ENCODE data around the gene PRAMEF13.
"Not testable (repeated sequence)": the region's sequence is repeated elsewhere in the genome, so short reads cannot be mapped to it uniquely, and the experiment has no call there.

Gene PRAMEF13, protein sequence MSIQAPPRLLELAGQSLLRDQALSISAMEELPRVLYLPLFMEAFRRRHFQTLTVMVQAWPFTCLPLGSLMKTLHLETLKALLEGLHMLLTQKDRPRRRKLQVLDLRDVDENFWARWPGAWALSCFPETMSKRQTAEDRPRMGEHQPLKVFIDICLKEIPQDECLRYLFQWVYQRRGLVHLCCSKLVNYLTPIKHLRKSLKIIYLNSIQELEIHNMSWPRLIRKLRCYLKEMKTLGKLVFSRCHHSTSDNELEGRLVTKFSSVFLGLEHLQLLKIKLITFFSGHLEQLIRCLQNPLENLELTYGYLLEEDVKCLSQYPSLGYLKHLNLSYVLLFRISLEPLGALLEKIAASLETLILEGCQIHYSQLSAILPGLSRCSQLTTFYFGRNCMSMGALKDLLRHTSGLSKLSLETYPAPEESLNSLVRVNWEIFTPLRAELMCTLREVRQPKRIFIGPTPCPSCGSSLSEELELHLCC

DNA sequence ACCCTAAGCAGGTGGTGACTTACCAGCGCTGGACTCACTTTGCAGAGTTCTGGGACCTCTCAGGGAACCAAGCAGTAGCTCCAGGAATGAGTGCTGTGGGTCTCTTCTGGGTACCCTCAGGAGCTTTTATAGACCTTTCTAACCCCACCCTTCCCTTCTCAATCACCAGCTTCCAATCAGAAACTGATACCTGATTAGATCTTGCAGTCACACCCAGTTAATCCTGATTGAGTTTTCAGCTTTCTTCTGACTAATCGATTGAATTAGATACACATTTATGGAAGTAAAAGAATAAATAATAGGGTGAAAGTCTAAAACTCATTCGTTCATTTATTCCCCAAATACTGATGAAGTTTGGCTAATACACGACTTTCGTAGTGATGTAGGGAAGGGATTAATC lies at the start of gene PRAMEF13:
TSS of gene PRAMEF13 (minus strand) at position 101 of the 400 bp plus-strand sequence. CDS start 1,820 bp downstream, outside the sequence.
- DNase-seq: not testable (repeated sequence)

DNA sequence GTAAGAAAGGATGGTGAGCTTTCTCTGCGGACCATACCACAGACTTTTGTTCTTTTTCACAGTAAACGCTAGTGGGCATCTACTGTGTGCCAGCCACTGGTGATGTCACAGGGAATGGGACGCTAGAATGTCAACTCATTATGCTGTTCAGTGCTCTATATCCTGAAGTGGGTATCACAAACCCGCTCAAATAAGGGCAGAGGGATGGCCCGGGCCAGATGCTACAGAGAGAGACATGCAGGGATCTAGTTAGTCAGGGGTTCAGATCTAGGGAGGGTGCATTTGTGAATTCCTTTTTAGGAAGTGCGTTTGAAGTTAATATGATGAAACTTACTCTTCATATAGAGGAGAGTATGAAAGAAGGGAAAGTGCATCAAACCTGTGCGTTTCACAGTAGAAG lies 45.9 kb upstream of the PRAMEF13 start:
- not testable (repeated sequence) for DNase-seq

DNA sequence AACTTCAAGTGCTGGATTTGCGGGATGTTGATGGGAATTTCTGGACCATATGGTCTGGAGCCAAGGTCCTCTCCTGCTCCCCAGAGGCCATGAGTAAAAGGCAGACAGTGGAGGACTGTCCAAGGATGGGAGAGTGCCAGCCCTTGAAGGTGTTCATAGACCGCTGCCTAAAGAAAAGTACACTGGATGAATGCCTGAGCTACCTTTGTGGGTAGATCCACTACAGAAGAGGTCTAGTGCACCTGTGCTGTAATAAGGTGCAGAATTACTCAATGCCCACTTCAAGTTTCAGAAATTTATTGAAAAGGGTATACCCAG lies 45.3 kb upstream of the PRAMEF13 start:
- DNase-seq: not testable (repeated sequence)

DNA sequence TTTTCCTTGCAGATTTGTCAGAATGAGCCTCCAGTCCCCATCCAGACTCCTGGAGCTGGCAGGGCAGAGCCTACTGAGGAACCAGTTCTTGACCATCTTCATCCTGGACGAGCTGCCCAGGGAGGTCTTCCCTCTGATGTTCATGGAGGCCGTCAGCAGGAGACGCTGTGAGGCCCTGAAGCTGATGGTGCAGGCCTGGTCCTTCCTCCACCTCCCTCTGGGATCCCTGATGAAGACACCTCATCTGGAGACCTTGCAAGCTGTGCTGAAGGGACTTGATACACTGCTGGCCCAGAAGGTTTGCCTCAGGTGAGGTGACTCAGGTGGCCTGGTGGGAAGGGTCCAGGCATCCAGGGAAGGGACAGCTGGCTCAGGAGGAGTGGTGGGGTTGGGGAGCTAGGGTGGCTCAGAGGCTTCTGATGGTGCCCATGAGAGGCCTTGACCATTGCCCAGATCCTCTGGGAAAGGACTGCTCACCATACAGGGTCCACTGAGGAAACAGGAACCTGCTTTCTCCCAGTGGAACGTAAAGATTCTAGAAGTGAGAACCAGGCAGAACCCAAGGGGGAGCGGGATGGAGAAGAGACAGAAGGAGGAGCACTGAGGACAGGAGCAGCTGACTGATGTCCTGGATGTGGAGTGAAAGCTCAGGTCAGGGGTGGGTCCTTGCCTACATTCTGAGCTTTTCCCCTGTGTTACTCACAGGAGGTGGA lies 44.8 kb upstream of the PRAMEF13 start:
- DNase-seq: not testable (repeated sequence)

DNA sequence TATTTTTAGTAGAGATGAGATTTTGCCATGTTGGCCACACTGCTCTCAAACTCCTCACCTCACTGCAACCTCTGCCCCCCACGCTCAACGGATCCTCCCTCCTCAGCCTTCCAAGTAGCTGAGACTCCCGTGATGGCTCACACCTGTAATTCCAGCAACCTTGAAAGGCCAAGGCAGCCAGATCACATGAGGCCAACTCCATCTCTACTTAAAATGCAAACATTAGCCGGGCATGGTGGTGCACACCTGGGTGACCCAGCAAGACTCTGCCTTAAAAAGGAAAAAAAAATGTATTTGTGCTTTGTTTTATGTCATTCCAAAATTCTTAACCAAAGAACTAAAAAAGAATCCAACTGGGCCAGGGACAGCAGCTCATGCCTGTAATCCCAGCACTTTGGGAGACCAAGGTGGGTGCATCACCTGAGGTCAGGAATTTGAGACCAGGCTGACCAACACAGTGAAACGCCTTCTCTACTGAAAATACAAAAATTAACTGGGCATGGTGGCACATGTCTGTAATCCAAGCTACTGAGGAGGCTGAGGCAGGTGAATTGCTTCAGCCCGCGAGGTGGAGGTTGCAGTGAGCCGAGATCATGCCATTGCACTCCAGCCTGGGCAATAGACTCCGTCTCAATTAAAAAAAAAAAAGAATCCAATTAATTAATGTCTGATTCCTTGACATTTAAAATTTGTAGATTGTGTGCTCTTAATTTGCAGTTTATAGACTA lies 42.5 kb upstream of the PRAMEF13 start:
- DNase-seq: not testable (repeated sequence)

DNA sequence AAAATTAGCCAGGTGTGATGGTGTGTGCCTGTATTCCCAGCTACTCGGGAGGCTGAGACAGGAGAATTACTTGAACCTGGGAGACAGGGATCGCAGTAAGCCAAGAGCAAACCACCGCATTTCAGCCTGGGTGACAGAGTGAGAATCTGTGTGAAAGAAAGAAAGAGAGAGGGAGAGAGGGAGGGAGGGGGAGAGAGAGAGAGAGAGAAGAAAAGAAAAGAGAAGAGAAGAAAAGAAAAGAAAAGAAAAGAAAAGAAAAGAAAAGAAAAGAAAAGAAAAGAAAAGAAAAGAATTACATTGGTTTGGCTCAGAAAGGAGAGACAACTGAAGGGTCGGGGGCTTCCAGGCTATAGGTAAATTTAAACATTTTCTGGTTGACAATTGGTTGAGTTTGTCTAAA lies 38.4 kb upstream of the PRAMEF13 start:
- DNase-seq: not testable (repeated sequence)

DNA sequence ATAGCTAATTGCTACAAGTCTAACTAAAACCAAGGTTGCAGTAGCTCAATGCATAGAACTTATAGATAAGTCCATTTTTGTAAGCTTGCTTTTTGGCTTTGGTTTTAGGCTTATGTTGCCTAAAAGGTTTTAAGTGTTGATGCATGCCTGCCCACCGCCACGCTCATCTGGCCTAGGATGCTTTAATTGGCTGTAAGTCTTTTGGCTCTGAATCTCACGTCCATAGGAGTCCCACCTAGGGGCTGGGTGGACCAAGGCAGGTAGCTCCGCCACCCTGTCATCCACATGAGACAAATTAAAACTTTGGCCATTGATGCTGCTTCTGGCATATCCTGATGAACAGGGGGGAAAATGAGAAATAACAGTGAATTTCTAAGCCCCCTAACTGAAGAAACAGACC lies 36.4 kb upstream of the PRAMEF13 start:
- not testable (repeated sequence) for DNase-seq

- DNase-seq: not testable (repeated sequence)
These were observed 32.8 kb upstream of the PRAMEF13 start for GRCh38 chr1:13234057-13234456.

- DNase-seq: not testable (repeated sequence)
These were observed 30.8 kb upstream of the PRAMEF13 start for GRCh38 chr1:13232056-13232455.

DNA sequence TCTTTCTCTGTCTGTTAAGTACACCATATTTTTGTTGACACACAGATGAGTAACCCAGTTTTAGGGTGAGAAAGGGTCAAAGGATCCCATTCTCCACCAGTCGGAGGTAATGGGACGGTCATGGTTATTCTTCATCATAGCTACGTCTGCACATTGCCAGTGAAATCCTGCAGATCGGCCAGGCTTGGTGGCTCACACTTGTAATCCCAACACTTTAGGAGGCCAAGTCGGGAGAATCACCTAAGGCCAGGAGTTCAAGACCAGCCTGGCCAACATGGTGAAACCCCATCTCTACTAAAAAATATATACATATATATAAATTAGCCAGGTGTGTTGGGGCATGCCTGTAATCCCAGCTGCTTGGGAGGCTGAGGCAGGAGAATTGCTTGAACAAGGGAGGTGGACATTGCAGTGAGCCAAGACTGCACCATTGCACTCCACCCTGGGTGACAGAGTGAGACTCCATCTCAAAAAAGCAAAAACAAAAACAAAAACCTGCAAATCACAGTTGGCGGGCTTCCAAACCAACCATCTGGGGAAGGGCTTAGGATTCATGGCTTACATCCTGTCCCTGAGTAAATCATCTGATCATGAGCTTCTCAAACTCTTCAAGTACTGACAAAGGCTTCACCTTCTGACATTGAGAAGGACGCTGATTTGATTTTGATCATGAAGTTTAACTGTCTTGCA lies 30.0 kb upstream of the PRAMEF13 start:
- not testable (repeated sequence) for DNase-seq

DNA sequence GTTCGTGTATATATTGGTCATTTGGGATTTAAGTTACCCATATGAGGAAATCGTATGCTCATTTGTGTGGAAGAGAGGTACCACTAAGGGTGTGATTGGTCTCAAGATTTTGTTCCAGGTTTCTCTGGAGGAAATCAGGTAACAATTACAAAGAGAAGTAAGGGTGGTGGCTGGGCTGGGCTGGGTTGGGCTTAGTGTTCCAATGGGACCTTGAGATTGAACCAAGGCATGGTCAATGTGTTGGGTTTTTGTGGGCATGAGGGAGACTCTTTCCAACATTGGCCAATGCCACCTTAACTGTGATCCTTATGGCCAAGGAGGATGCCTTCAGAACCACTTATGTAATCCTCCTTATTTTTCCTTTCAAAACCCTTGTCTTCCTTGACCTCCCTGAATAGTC lies 29.4 kb upstream of the PRAMEF13 start:
- DNase-seq: not testable (repeated sequence)

- DNase-seq: not testable (repeated sequence)
These were observed 28.9 kb upstream of the PRAMEF13 start for GRCh38 chr1:13230096-13230495.

GRCh38 chr1:13228343-13228781 lies 27.2 kb upstream of the PRAMEF13 start:
- no peak for DNase-seq

DNA sequence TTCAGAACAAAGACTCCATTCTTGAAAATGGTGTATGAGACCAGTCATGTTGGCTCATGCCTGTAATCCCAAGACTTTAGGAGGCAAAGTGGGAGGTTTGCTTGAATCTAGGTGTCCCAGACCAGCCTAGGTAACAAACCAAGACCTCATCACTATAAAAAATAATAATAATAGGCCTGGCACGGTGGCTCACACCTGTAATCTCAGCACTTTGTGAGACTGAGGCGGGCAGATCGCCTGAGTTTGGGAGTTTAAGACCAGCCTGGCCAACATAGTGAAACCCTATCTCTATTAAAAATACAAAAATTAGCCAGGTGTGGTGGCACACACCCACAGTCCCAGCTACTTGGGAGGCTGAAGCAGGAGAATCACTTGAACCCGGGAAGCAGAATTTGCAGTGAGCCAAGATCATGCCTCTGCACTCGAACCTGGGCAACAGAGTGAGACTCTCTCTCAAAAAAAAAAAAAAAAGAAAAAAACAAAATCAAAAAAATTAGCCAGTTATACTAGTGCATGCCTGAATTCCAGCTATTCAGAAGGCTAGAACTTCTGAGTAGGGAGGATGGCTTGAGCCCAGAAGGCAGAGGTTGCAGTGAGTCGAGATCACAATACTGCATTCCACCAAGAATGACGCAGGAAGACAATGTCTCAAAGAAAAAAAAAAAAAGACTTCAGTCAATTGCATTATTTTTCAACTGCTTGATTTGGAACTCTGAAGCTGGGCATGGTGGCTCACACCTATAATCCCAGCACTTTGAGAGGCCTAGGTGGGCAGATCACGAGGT lies 26.3 kb upstream of the PRAMEF13 start:
- DNase-seq: not testable (repeated sequence)

DNA sequence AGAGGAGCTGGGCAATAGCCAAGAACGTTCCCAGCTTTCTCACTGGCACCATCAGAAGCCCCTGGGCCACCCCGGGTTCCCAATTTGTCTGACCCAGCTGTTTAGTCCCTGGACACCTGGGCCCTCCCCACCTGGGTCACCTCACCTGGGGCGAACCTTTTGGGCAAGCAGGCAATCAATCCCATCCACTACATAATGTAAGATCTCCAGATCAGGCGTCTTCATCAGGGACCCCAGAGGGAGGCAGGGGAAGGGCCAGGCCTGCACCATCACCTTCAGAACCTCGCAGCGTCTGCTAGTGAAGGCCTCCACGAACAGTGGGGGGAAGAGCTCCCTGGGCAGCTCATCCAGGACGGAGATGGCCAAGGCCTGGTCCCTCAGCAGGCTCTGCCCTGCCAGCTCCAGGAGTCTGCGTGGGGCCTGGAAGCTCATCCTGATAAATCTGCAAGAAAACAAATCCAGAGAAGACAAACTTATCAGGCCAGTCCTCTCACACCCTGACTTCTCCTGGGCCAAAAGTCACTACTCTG lies 24.5 kb upstream of the PRAMEF13 start, which contains the start of gene PRAMEF18:
TSS of gene PRAMEF18 (minus strand) at position 480 of the 530 bp plus-strand sequence. CDS start at position 432, 48 bp downstream.
- DNase-seq: not testable (repeated sequence)

GRCh38 chr1:13224480-13225060 lies 23.4 kb upstream of the PRAMEF13 start:
- no peak for DNase-seq

DNA sequence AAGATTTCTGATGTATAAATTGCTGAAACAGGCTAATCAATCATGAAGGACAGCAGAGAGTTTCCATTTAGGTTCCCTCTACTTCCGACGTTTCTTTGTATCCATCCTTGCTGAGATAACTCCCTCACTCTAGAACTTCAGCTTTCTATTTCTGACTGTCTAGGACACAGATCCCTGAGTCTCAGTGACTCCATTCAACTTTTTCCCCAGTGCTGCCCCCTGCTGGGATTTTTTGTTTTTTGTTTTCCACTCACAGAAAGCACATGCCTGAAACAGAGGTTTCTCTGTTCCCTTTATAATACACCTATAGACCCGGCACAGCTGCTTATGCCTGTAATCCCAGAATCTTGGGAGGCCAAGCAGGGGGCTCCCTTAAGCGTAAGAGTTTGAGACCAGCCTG lies 21.6 kb upstream of the PRAMEF13 start:
- DNase-seq: not testable (repeated sequence)

- DNase-seq: not testable (repeated sequence)
These were observed 18.0 kb upstream of the PRAMEF13 start for GRCh38 chr1:13219203-13219602.

GRCh38 chr1:13216619-13217018 lies 15.4 kb upstream of the PRAMEF13 start:
- not testable (repeated sequence) for DNase-seq

- DNase-seq: not testable (repeated sequence)
These were observed 7.5 kb upstream of the PRAMEF13 start for GRCh38 chr1:13208712-13209111.

DNA sequence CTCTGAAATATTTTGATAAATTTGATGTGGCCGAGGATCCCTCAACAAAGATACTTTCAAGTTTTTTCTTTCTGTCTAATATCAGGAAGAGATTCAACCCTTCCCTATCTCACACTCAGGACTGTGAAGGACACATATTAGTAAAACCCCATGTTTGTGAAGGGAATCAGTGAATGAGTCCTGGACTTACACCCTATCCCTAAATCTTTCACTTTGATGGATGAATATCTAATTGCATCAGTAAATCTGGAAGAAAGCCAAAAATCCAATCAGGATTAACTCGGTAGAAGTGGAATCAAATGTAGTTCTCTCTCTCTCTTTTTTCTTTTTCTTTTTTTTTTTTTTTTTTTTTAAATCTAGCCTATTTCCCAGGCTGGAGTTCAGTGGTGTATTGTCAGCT lies 29.7 kb downstream of the PRAMEF13 start, which contains the start of gene PRAMEF9:
TSS of gene PRAMEF9 (plus strand) at position 301 of the 400 bp plus-strand sequence. CDS start 3,433 bp downstream, outside the sequence.
- DNase-seq: not testable (repeated sequence)

All from NCI-H2081 (cell line).